ENCODE data around the gene TCF12. TPM values are rescaled to one million over a fixed set of nuclear protein-coding genes. Genes with fewer than 3 reads are reported as not detected.

TCF12 gene
- total RNA-seq, 1 experiment from 2014 or later: 102 TPM

- no peaks in the 10 kb centered on the region for H3K9me3 ChIP-seq (ENCODE audit: control insufficient read depth, insufficient read depth, low read depth, low read length)
- CTCF ChIA-PET: no interaction called here
- DNase-seq (ENCODE audit: low read depth, low spot score): no peak
- peaks cover 30% of the 10 kb centered on the region for H3K36me3 ChIP-seq (ENCODE audit: control insufficient read depth, insufficient read depth, low read length)
- peak overlapping the region; percentile 87 for H3K27ac ChIP-seq (ENCODE audit: low read length)
- TF ChIP-seq SIN3A (IDR thresholded peaks at IDR 0.05; ENCODE audit: borderline replicate concordance, insufficient read depth, low read depth, low read length): 0 out of 2 replicates have a peak, but pooled peaks have one; percentile 34
- TF ChIP-seq TCF7L2 (IDR thresholded peaks at IDR 0.05; ENCODE audit: low read depth, low read length): 0 out of 2 replicates have a peak, but pooled peaks have one; percentile 25
- no peak for TF ChIP-seq REST (IDR thresholded peaks at IDR 0.05; ENCODE audit: insufficient read depth in 1 of 2, low read depth in 2 of 2, low read length in 1 of 2)
- BruUV-seq (replicated peaks): no TSS peak
- peaks cover 32% of the 10 kb centered on the region; the same call in 1 of the 2 replicates for H3K4me1 ChIP-seq (ENCODE audit: control insufficient read depth, insufficient read depth, low read length)
- H3K27me3 ChIP-seq (ENCODE audit: control insufficient read depth, insufficient read depth, low read length): no peaks in the 10 kb centered on the region
- ATAC-seq: peak; percentile 49
- intact Hi-C loops (cut with micrococcal nuclease; ENCODE audit: unreplicated experiment) (no loop called here), in situ Hi-C loops (cut with HindIII; ENCODE audit: low pct_unique_long_range_greater_than_20kb, low sequenced_read_pairs) (no loop called here)
- peak overlapping the region; percentile 76 to 79 for H3K4me3 ChIP-seq (ENCODE audit: low read depth in 2 of 2, low read length in 2 of 2)
- POLR2A ChIA-PET: no interaction called here
Observed at GRCh38 chr15:56919031-56919608, 676 bp downstream of the TCF12 start.

- no TSS peak for BruUV-seq (replicated peaks)
- intact Hi-C loops (cut with micrococcal nuclease; ENCODE audit: unreplicated experiment) (no loop called here), in situ Hi-C loops (cut with HindIII; ENCODE audit: low pct_unique_long_range_greater_than_20kb, low sequenced_read_pairs) (no loop called here)
- POLR2A ChIA-PET: interaction anchor here (0.6 kb wide), 1 partner anchor 18 kb away, joined by 3 read pairs; no protein-coding TSS in a partner anchor
- DNase-seq (ENCODE audit: low read depth, low spot score) (peak; percentile 27), ATAC-seq (peak; percentile 46)
- TF ChIP-seq TCF7L2 (IDR thresholded peaks at IDR 0.05; ENCODE audit: low read depth, low read length) (no peak), SIN3A (IDR thresholded peaks at IDR 0.05; ENCODE audit: borderline replicate concordance, insufficient read depth, low read depth, low read length) (0 out of 2 replicates have a peak, but pooled peaks have one; percentile 33), CTCF (IDR thresholded peaks at IDR 0.05) (no peak), POLR2AphosphoS5 (IDR thresholded peaks at IDR 0.05; ENCODE audit: low read depth, low read length) (no peak), REST (IDR thresholded peaks at IDR 0.05; ENCODE audit: insufficient read depth in 1 of 2, low read depth in 2 of 2, low read length in 1 of 2) (no peak)
- Histone ChIP-seq H3K9me3 (ENCODE audit: control insufficient read depth, insufficient read depth, low read depth, low read length) (no peaks in the 10 kb centered on the region), H3K36me3 (ENCODE audit: control insufficient read depth, insufficient read depth, low read length) (peaks cover 34% of the 10 kb centered on the region), H3K27ac (ENCODE audit: low read length) (peak overlapping the region; percentile 87), H3K4me1 (ENCODE audit: control insufficient read depth, insufficient read depth, low read length) (peaks cover 32% of the 10 kb centered on the region; the same call in 1 of the 2 replicates), H3K27me3 (ENCODE audit: control insufficient read depth, insufficient read depth, low read length) (no peaks in the 10 kb centered on the region), H3K4me3 (ENCODE audit: low read depth in 2 of 2, low read length in 2 of 2) (peak overlapping the region; percentile 76 to 79)
- CTCF ChIA-PET: no interaction called here
Observed at GRCh38 chr15:56919609-56920366, 1.3 kb downstream of the TCF12 start.
